Prostate gland (tissue), 2 donors: ENCODE measurements around the gene MICAL3.

Experiments used
- CTCF ChIP-seq, 4 experiments: fragments of 200-600 bp in 2 of 4; fragments of 450-650 bp in 2 of 4; sonication (generic) in 2 of 4; IDR thresholded peaks; 1 replicate in 3 of 4; 2 replicates in 1 of 4; pipeline ENCODE4 v1.5.1; 2016 to 2019; ENCODE audit warnings: antibody characterized with exemption in 4 of 4, mild to moderate bottlenecking in 2 of 4, moderate library complexity in 2 of 4
- POLR2A ChIP-seq: fragments of 450-650 bp; IDR thresholded peaks from one replicate; pipeline ENCODE4 v1.6.1; 2016; ENCODE audit warnings: antibody characterized with exemption, mild to moderate bottlenecking

DNA sequence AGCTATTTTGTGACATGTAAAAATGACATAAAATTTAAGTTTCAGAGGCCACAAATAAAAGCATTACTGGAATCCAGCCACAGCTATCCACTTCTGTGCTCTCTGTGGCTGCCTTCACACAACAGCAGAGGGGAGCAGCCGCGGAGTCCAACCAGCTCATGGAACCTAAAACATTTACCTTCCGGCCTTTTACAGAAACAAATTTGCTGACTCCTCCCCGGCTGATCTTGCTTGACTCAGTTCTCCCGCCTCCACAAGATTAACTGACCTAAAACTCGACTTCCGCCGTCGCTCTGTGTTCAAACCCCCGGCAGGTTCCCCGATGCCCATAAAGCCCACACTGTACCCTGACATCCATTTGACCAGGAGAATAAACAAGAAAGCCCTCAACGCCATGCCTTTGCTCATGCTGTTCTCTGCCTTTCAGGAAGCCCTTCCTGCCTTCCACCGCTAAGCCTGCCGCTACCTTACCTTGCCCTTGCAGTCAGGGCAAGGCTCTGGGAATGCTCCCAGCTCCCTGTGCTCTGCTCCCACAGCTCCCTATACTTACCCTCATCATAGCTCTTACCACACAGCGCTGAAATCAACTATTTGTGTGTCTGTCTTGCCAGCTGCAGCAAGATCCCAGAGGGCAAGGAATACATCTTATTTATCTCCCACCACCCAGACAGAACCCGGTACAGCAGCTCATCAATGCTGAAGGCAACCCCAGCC is 35.4 kb downstream of the MICAL3 start:
- TF ChIP-seq POLR2A (no peak), CTCF (IDR thresholded peaks at IDR 0.05) (no peak)
